Measurements from ENCODE around the gene SLC37A1.

DNA sequence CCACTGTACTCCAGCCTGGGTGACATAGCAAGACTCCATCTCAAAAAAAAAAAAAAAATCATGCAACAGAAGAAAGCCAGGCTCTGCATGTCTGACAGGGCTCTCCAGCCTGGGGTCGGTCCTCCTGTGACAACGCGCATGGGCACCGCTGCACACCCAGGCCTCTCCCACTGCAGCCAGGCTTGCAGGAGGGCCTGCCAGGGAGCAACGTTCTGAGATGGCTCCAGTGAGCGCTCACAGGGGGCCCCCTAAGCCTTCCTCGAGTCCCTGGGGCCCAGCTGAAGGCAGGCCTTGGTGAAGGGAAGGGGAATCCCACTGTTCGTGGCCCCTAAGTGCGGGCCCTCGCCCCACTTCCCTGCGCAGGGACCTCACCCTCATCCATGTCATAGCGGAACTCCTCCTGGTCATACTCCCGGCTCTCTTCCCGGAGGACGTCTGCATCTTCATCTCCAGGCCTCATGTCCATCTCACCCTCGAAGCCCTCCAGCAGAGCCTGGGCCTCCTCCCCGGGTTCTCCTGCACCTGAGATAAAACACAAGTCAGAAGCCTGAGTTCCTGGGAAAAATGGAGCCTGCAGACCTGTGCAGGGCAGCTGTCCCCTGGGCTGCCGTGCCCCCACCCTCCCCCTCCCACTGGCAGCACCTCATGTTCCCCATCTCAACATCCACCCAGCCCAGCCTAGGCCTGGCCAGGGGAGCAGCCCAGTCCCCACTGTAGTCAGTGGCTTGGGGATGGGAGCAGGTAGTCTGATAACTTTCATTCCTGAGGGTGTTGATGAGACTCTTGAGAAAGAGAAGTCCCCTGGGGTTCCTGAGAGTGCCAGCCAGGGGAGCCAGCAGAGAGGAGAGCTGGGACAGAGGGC, 37.9 kb upstream of the SLC37A1 start:
- TF ChIP-seq, protein P1, sequence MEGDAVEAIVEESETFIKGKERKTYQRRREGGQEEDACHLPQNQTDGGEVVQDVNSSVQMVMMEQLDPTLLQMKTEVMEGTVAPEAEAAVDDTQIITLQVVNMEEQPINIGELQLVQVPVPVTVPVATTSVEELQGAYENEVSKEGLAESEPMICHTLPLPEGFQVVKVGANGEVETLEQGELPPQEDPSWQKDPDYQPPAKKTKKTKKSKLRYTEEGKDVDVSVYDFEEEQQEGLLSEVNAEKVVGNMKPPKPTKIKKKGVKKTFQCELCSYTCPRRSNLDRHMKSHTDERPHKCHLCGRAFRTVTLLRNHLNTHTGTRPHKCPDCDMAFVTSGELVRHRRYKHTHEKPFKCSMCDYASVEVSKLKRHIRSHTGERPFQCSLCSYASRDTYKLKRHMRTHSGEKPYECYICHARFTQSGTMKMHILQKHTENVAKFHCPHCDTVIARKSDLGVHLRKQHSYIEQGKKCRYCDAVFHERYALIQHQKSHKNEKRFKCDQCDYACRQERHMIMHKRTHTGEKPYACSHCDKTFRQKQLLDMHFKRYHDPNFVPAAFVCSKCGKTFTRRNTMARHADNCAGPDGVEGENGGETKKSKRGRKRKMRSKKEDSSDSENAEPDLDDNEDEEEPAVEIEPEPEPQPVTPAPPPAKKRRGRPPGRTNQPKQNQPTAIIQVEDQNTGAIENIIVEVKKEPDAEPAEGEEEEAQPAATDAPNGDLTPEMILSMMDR (conservative IDR thresholded peaks at IDR 0.05; ENCODE audit: low read depth, low read length), result no peak
- TF ChIP-seq EZH2 (IDR thresholded peaks at IDR 0.05; ENCODE audit: low read length, unreplicated experiment), result no peak
